IPS-20b (cell line): Measurements from ENCODE around the gene PAX2.
"Not testable (repeated sequence)": the region's sequence is repeated elsewhere in the genome, so short reads cannot be mapped to it uniquely, and the experiment has no call there.

Experiments
- H3K27ac ChIP-seq: one replicate; pipeline ENCODE4 v1.5.1; 2013; ENCODE audit warnings: low read length
- H3K27me3 ChIP-seq: 2 replicates; pipeline ENCODE4 v1.6.1; 2013; ENCODE audit warnings: mild to moderate bottlenecking, low read length, inconsistent platforms; ENCODE audit not compliant: insufficient read depth
- H3K36me3 ChIP-seq: 2 replicates; pipeline ENCODE4 v1.6.1; 2013; ENCODE audit warnings: low read depth, mild to moderate bottlenecking, inconsistent platforms, low read length, moderate library complexity; ENCODE audit not compliant: insufficient read depth
- H3K4me1 ChIP-seq: 2 replicates; pipeline ENCODE4 v1.6.1; 2013; ENCODE audit warnings: mild to moderate bottlenecking, control low read depth, inconsistent platforms, low read length, moderate library complexity; ENCODE audit not compliant: insufficient read depth
- H3K4me3 ChIP-seq: 2 replicates; pipeline ENCODE4 v1.5.1; 2013; ENCODE audit warnings: mild to moderate bottlenecking, low read length, inconsistent platforms
- H3K9ac ChIP-seq: 2 replicates; pipeline ENCODE4 v1.6.1; 2013; ENCODE audit warnings: low read depth, mild to moderate bottlenecking, inconsistent platforms, low read length, moderate library complexity
- H3K9me3 ChIP-seq: 2 replicates; pipeline ENCODE4 v1.6.1; 2013; ENCODE audit warnings: mild to moderate bottlenecking, low read depth, low read length, inconsistent platforms; ENCODE audit not compliant: insufficient read depth

The PAX2 gene

DNA sequence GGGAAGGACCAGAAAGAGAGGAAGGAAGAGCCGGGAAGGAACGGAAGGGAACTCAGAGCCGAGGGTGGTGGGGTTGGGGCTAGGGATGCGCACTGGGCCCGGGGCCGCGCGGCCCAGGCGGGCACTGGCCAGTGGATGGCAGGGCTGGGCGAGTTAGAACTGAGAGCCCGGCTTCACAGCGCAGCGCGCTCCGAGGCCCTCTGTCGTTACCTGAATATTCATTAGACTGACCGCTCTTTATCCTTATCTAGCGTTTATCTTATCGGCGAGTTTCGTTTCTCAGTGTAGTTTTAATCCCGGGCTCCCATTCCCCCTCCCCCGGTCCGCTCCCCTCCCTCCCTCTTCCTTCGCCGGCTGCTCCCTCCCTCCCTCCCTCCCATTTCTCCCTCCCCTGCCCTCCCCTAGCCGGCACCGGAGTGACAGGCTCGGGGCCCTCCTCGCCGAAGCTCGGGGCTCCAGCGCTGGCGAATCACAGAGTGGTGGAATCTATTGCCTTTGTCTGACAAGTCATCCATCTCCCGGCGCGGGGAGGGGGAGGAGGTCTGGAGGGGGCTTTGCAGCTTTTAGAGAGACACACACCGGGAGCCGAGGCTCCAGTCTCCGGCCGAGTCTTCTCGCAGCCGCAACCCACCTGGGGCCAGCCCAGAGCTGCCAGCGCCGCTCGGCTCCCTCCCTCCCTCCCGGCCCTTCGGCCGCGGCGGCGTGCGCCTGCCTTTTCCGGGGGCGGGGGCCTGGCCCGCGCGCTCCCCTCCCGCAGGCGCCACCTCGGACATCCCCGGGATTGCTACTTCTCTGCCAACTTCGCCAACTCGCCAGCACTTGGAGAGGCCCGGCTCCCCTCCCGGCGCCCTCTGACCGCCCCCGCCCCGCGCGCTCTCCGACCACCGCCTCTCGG is at the start of gene PAX2:
TSS of gene PAX2 (plus strand) at position 596 of the 895 bp plus-strand sequence. CDS start 679 bp downstream, outside the sequence.
- Histone ChIP-seq H3K4me3 (peak within 1 kb of the TSS; percentile 48; the same call in 1 of the 2 replicates), H3K27ac (no peak within 1 kb of the TSS), H3K27me3 (peaks cover 100% of the 10 kb centered on the region), H3K36me3 (no peaks in the 10 kb centered on the region), H3K4me1 (peaks cover 10% of the 10 kb centered on the region; the same call in 1 of the 2 replicates), H3K9me3 (no peaks in the 10 kb centered on the region; the same call in 1 of the 2 replicates), H3K9ac (no peak within 1 kb of the TSS)

DNA sequence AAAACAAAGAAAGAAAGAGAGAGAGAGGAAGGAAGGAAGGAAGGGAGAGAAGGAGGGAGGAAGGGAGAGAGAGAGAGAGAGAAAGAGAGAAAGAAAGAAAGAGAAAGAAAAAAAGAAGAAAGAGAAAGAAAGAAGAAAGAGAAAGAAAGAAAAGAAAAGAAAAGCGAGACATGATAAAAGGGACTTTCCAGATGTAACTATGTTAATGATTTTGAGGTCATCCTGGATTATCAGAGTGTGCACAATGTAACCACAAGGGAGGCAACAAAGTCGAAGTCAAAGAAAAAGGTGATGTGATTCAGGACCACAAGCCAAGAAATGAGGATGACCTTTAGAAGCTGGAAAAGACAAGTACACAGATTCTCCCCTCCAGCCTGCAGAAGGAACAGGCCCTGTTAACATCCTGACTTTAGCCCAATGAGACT is 48.9 kb upstream of the PAX2 start:
- Histone ChIP-seq H3K9me3 (no peaks in the 10 kb centered on the region), H3K36me3 (no peaks in the 10 kb centered on the region), H3K27me3 (peaks cover 63% of the 10 kb centered on the region), H3K9ac (no peak overlapping the region), H3K4me1 (no peaks in the 10 kb centered on the region), H3K4me3 (no peak overlapping the region), H3K27ac (no peak overlapping the region)

DNA sequence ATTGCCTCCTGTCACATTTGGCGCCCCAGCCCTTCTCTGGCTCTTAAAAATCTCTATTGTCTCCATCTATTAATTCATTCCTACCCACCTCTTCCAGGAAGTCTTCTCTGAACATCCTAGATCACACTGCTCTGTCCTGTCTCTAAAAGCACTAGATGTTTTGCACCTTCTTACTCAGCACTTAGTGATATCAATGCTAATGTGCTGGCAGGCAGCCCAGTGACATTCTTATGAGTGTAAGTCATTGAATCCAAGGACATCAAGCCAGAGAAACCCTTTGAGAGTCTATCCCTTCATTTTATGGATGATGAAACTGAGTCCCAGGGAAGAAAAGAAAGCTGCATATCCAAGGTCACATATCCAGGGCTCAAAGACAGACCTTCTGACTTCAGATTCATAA is 48.3 kb upstream of the PAX2 start:
- Histone ChIP-seq H3K9ac (no peak overlapping the region), H3K4me1 (no peaks in the 10 kb centered on the region), H3K9me3 (no peaks in the 10 kb centered on the region), H3K27ac (no peak overlapping the region), H3K36me3 (no peaks in the 10 kb centered on the region), H3K4me3 (no peak overlapping the region), H3K27me3 (peaks cover 57% of the 10 kb centered on the region)

DNA sequence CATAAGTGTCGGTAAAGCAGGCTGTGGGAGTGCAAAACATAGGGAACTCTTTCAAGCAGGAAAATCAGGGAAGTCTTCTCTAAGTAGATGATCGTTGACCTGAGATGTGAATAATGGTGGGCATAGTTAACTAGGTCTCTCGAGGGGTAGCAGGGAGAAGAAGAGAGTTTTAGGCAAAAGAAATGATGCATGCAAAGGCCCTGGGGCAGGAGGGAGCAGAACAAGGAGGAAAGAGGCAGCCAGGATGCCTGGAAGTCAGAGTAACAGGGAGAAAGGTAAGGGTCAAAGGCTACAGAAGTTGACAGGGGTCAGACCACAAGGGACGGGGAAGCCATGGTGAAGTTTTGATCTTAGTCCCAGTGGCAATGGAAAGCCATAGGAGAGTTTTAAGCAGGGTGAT is 47.8 kb upstream of the PAX2 start:
- Histone ChIP-seq H3K27ac (no peak overlapping the region), H3K9me3 (no peaks in the 10 kb centered on the region), H3K9ac (no peak overlapping the region), H3K36me3 (no peaks in the 10 kb centered on the region), H3K27me3 (peaks cover 53% of the 10 kb centered on the region), H3K4me1 (no peaks in the 10 kb centered on the region), H3K4me3 (no peak overlapping the region)

DNA sequence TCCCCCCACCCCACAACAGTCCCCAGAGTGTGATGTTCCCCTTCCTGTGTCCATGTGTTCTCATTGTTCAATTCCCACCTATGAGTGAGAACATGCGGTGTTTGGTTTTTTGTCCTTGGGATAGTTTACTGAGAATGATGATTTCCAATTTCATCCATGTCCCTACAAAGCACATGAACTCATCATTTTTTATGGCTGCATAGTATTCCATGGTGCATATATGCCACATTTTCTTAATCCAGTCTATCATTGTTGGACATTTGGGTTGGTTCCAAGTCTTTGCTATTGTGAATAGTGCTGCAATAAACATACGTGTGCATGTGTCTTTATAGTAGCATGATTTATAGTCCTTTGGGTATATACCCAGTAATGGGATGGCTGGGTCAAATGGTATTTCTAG is 43.7 kb upstream of the PAX2 start:
- H3K27me3 ChIP-seq: peaks cover 68% of the 10 kb centered on the region
- not testable (repeated sequence) for H3K9ac ChIP-seq, H3K4me1 ChIP-seq, H3K27ac ChIP-seq, H3K36me3 ChIP-seq, H3K4me3 ChIP-seq, H3K9me3 ChIP-seq

DNA sequence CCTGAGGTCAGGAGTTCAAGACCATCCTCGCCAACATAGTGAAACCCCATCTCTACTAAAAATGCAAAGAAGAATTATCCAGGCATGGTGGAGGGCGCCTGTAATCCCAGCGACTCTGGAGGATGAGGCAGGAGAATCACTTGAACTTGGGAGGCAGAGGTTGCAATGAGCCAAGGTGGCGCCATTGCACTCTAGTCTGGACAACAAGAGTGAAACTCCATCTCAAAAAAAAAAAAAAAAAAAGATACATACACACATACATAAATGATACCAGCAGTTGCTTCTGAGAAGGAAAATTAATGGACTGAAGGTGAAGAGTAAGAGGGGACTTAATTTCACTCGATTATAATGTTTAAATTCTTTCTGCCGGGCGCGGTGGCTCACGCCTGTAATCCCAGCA is 40.2 kb upstream of the PAX2 start:
- Histone ChIP-seq H3K27me3 (peaks cover 69% of the 10 kb centered on the region), H3K9me3 (no peaks in the 10 kb centered on the region), H3K4me1 (peaks cover 2% of the 10 kb centered on the region; the same call in 1 of the 2 replicates), H3K4me3 (no peak overlapping the region), H3K27ac (no peak overlapping the region), H3K9ac (no peak overlapping the region), H3K36me3 (no peaks in the 10 kb centered on the region)

DNA sequence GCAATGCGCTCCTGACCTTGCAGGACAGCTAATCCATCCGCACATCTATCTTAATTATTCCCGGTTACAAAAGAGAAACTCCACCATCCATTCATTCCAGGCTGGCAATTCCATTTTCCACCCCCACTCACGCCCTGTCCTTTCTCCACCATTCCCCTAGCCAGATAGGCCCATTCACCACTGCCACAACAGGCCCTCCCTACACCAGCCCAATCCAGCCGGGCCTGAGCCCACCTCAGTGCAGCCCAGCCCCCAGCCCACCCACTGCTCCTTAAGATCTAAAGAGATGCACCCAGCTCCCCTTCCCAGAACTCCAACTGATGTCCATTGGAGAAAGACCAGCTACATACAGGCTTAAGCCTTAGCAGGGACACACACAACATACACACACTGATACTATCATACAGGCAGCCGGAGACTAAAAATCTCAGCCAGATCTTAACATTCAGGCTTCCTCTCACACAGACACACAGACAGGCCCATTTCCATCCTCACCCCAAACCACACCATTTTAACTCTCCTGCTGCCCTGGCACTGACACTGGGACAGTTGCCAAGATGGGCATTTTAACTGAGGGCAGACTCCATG is 38.0 kb upstream of the PAX2 start:
- Histone ChIP-seq H3K9me3 (no peaks in the 10 kb centered on the region), H3K4me1 (peaks cover 2% of the 10 kb centered on the region; the same call in 1 of the 2 replicates), H3K36me3 (no peaks in the 10 kb centered on the region), H3K4me3 (no peak overlapping the region), H3K27me3 (peaks cover 80% of the 10 kb centered on the region), H3K9ac (no peak overlapping the region), H3K27ac (no peak overlapping the region)

DNA sequence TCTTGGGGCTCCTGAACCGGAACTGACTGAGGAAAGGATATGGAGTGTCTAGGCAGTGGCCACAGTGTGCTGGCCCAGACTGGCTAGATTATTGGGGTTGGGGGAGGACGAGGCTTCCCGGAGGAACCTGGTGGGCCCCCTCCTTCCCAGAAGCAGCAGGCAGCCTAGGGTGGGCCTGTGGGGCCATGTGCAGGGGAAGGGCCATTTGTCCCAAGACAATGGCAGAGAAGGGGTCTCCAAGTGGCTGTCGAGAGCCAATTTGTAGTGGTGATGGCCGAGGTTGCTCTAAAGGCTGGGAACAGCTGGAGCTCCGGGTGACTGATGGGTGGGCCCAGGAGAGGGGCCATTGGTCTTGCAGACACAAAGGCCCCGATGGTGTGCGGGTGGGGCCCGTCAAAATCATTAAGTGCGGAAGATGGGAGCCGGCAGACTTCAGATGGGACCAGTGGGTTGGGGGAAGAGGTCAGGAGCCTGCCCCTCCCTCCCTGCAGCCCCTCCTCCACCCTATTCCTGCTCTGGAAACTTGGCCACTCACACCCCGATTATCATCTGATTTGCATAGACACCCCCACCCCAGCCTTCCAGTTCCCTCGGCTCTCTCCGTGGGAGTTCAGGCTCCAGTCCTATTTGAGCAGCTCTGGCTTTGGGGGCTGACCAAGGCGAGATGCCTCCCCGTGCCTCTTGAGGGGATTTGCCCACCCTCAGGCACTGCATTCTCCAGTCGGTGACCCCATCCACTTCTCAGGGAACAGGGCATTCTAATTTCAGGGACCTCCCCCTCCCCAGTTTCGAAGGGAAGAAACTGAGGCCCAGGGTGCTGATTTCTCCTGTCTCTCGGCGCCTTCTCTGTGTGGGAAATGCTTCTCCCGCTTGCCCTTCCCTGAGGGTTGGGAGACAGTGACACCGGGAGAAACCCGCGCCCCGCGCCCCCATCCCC is 36.0 kb upstream of the PAX2 start:
- no peak overlapping the region for H3K27ac ChIP-seq
- no peak overlapping the region for H3K9ac ChIP-seq
- H3K36me3 ChIP-seq: no peaks in the 10 kb centered on the region
- peaks cover 95% of the 10 kb centered on the region for H3K27me3 ChIP-seq
- peak overlapping the region; percentile 61 for H3K4me3 ChIP-seq
- H3K4me1 ChIP-seq: peaks cover 2% of the 10 kb centered on the region; the same call in 1 of the 2 replicates
- H3K9me3 ChIP-seq: no peaks in the 10 kb centered on the region

DNA sequence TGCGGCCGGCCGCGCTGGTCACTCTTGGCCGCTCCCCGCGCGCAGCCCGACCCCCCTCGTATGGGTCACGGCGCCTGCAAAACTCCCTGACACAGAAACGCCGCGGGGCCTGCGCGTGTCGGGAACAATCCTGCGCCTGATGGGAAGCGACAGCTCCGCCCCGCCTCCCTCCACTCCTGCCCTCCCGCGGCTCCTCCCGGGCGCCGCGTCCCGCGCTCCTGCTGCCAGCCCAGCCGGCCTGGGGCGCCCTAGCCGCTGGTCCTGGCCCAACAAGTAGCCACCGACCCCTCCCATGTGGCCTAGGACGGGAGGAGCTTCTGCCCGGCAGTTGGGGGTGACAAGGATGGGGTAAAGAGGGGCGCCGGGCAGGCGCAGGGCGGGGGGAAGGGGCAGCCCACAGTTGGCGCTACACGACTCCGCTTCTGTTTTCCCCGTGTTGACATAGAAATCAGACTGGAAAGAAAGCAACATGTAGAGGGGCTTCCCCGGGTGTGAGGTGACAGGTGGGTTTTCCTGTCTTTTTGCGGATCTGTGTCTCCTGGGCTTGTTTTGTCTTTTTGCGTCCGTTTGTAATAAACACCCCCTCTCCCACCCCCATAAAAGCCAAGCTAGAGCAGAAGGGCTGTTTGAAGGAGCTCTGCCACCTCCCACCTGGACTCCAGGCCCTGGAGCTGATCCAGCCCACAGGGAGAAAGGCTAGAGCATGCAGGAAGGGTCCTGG is 35.1 kb upstream of the PAX2 start:
- Histone ChIP-seq H3K4me1 (peaks cover 2% of the 10 kb centered on the region; the same call in 1 of the 2 replicates), H3K27me3 (peaks cover 95% of the 10 kb centered on the region), H3K4me3 (peak overlapping the region; percentile 61; the same call in 1 of the 2 replicates), H3K27ac (no peak overlapping the region), H3K9ac (no peak overlapping the region), H3K36me3 (no peaks in the 10 kb centered on the region), H3K9me3 (no peaks in the 10 kb centered on the region)

DNA sequence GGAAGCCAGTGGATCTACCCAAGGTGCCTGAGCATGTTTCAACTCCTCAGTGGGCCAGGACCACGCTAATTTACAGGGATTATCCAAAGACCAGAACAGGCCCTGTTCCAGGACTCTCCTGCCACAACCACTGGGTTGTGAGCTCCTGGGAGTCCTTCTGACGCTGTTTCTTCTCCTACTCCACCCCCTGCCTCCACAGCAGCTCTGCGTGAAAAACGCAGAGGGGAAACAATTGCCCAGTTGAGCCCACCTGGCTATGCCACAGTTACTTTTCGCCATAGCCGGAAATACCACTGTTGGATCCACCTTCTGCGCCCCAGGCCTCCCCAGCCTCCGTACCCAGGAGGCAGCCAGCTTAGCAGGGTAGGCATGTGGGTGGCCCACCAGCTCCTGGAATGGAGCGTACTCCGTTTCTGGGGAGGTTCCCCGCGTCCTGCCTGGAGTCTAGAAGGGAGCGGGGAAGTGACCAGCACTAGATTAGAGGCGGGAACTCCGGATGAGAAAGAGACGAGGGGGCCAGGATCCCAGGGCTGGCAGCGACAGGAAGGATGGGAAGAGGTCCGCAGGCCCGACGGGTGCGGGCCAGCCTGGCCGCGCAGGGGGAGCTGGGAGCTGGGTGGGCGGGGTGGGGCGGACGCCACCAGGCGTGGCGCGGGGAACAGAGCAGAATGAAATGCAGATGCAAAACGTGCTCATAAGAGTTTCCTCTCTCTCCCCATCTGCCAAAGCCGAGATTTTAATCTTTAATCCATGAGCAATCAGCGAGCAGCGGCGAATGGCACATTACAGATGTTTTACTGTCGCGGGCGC is 32.1 kb upstream of the PAX2 start:
- peaks cover 100% of the 10 kb centered on the region for H3K27me3 ChIP-seq
- no peaks in the 10 kb centered on the region for H3K9me3 ChIP-seq
- H3K4me3 ChIP-seq: peak overlapping the region; percentile 57
- peaks cover 2% of the 10 kb centered on the region; the same call in 1 of the 2 replicates for H3K4me1 ChIP-seq
- H3K27ac ChIP-seq: no peak overlapping the region
- no peaks in the 10 kb centered on the region for H3K36me3 ChIP-seq
- no peak overlapping the region for H3K9ac ChIP-seq
